Neural cell (in vitro differentiated cells): Measurements from ENCODE around the gene KRTAP5-1. TPM values are rescaled to one million over a fixed set of nuclear protein-coding genes. Genes with fewer than 3 reads are reported as not detected.
"Not testable (repeated sequence)": the region's sequence is repeated elsewhere in the genome, so short reads cannot be mapped to it uniquely, and the experiment has no call there.

Experiments used
- H2AFZ ChIP-seq: fragments of 200-600, 300-800 bp; sonication (generic), shearing (Covaris generic); 2 replicates; pipeline ENCODE4 v1.6.0; 2014; ENCODE audit warnings: low read depth, mild to moderate bottlenecking, antibody characterized with exemption, low read length, moderate library complexity
- H3F3A ChIP-seq: fragments of 200-600 bp; shearing (Covaris generic); 2 replicates; pipeline ENCODE4 v1.6.1; 2016; ENCODE audit warnings: mild to moderate bottlenecking, moderate library complexity, mixed read lengths, antibody characterized with exemption, low read length; ENCODE audit not compliant: insufficient read depth, poor library complexity, severe bottlenecking
- H3K27ac ChIP-seq: fragments of 200-600, 300-800 bp; sonication (generic), shearing (Covaris generic); 2 replicates; pipeline ENCODE4 v1.5.1; 2014; ENCODE audit warnings: mild to moderate bottlenecking, low read length, moderate library complexity
- H3K27me3 ChIP-seq: fragments of 300-800, 200-600 bp; sonication (generic), shearing (Covaris generic); 2 replicates; pipeline ENCODE4 v1.6.0; 2014; ENCODE audit warnings: mild to moderate bottlenecking, low read depth, low read length, moderate library complexity; ENCODE audit not compliant: insufficient read depth
- H3K36me3 ChIP-seq: fragments of 300-800, 200-600 bp; sonication (generic), shearing (Covaris generic); 2 replicates; pipeline ENCODE4 v1.5.1; 2014; ENCODE audit warnings: mild to moderate bottlenecking, antibody characterized with exemption, low read length, moderate library complexity; ENCODE audit not compliant: insufficient read depth
- H3K4me2 ChIP-seq: fragments of 300-800, 200-600 bp; sonication (generic), shearing (Covaris generic); 2 replicates; pipeline ENCODE4 v1.6.0; 2014; ENCODE audit warnings: mild to moderate bottlenecking, low read length
- H3K4me3 ChIP-seq: fragments of 300-800, 200-600 bp; sonication (generic), shearing (Covaris generic); 2 replicates; pipeline ENCODE4 v1.5.1; 2014; ENCODE audit warnings: mild to moderate bottlenecking, low read length, moderate library complexity
- H3K79me2 ChIP-seq: fragments of 200-600 bp; shearing (Covaris generic); replicated peaks from 2 replicates; pipeline ENCODE4 v1.6.0; 2014; ENCODE audit warnings: mild to moderate bottlenecking, low read length, moderate library complexity; ENCODE audit not compliant: insufficient read depth
- H3K9ac ChIP-seq: fragments of 300-800, 200-600 bp; sonication (generic), shearing (Covaris generic); 2 replicates; pipeline ENCODE4 v1.6.1; 2016; ENCODE audit warnings: mild to moderate bottlenecking, low read length, mixed read lengths
- H3K9me2 ChIP-seq: fragments of 200-600 bp; shearing (Covaris generic); 2 replicates; pipeline ENCODE4 v1.6.1; 2016; ENCODE audit warnings: mild to moderate bottlenecking, low read length, mixed read lengths; ENCODE audit not compliant: insufficient read depth
- H3K9me3 ChIP-seq: fragments of 200-600, 300-800 bp; sonication (generic), shearing (Covaris generic); 2 replicates; pipeline ENCODE4 v1.6.1; 2016; ENCODE audit warnings: mild to moderate bottlenecking, mixed run types, low read length, moderate library complexity, mixed read lengths
- H4K20me1 ChIP-seq: fragments of 200-600 bp; shearing (Covaris generic); 2 replicates; pipeline ENCODE4 v1.6.1; 2016; ENCODE audit warnings: mild to moderate bottlenecking, mixed run types; ENCODE audit not compliant: insufficient read depth
- EP300 ChIP-seq: fragments of 450-650 bp; conservative IDR thresholded peaks from 2 replicates; pipeline ENCODE4 v1.6.1; 2014; ENCODE audit warnings: antibody characterized with exemption, mild to moderate bottlenecking, moderate library complexity; ENCODE audit not compliant: poor library complexity, severe bottlenecking
- EZH2 ChIP-seq: fragments of 200-600, 300-800 bp; shearing (Covaris generic), sonication (generic); IDR thresholded peaks from 2 replicates; pipeline ENCODE4 v1.6.1; 2014; ENCODE audit warnings: antibody characterized with exemption, low read length, borderline replicate concordance, mild to moderate bottlenecking; ENCODE audit not compliant: insufficient read depth, poor library complexity, severe bottlenecking
- MXI1 ChIP-seq: fragments of 450-650 bp; conservative IDR thresholded peaks from 2 replicates; pipeline ENCODE4 v1.6.1; 2014; ENCODE audit warnings: antibody characterized with exemption, mild to moderate bottlenecking; ENCODE audit not compliant: poor library complexity, severe bottlenecking
- POLR2AphosphoS5 ChIP-seq: IDR thresholded peaks from 2 replicates; pipeline ENCODE4 v1.6.1; 2012
- RAD21 ChIP-seq: fragments of 450-650 bp; conservative IDR thresholded peaks from 2 replicates; pipeline ENCODE4 v1.6.1; 2014; ENCODE audit warnings: antibody characterized with exemption, mild to moderate bottlenecking, moderate library complexity
- SMC3 ChIP-seq: fragments of 450-650 bp; conservative IDR thresholded peaks from 2 replicates; pipeline ENCODE4 v1.6.1; 2014; ENCODE audit warnings: antibody characterized with exemption, mild to moderate bottlenecking, moderate library complexity; ENCODE audit not compliant: poor library complexity
- TAF1 ChIP-seq: IDR thresholded peaks from 2 replicates; pipeline ENCODE4 v1.6.1; 2012; ENCODE audit warnings: low read depth
- polyA plus RNA-seq: library from polyadenylated mRNA; depleted of rRNA; stranded (reverse); fragments of >200 nt; gene quantifications from 2 replicates; pipeline ENCODE4 v1.2.3, GENCODE V29; 2014
- TF ChIP-seq, protein P1 (sequence below): IDR thresholded peaks from 2 replicates; pipeline ENCODE4 v1.6.1; 2012; ENCODE audit warnings: borderline replicate concordance
- TF ChIP-seq, protein P2 (sequence below): fragments of 450-650 bp; IDR thresholded peaks from 2 replicates; pipeline ENCODE4 v1.5.1; 2014; ENCODE audit warnings: antibody characterized with exemption, mild to moderate bottlenecking, moderate library complexity; ENCODE audit not compliant: poor library complexity, severe bottlenecking

KRTAP5-1 gene
- polyA plus RNA-seq, 1 donor from 2014 or later = not detected

DNA sequence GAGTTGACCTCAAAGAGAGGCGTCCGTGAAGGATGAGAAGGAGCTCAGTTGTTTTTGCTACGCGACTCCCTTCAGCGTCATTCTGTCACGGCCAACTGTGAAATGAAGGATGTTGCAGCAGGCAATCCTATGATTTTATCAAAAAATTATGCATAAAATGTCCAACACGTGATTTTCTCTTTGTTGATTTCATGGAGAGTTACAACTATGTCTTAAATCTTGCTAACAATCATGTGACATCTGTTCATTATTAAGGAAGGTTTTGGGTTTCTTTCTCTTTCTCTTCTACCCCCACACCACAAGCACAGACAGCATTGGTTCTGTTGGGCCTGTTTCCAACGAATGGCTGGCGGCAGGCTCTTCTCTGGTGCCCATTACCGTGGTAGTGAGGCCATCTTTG, 33.1 kb upstream of the KRTAP5-1 start:
- H3F3A ChIP-seq = no peaks in the 10 kb centered on the region
- H2AFZ ChIP-seq = no peak overlapping the region
- H3K36me3 ChIP-seq = no peaks in the 10 kb centered on the region
- H3K9ac ChIP-seq = no peak overlapping the region
- H3K9me2 ChIP-seq = no peaks in the 10 kb centered on the region
- no peaks in the 10 kb centered on the region for H3K9me3 ChIP-seq
- no peaks in the 10 kb centered on the region for H3K79me2 ChIP-seq
- H3K27ac ChIP-seq = no peak overlapping the region
- no peaks in the 10 kb centered on the region for H4K20me1 ChIP-seq
- no peaks in the 10 kb centered on the region for H3K27me3 ChIP-seq
- no peak overlapping the region for H3K4me2 ChIP-seq
- H3K4me3 ChIP-seq = no peak overlapping the region
- TF ChIP-seq TAF1 (no peak), EP300 (no peak)
- TF ChIP-seq, protein P1, sequence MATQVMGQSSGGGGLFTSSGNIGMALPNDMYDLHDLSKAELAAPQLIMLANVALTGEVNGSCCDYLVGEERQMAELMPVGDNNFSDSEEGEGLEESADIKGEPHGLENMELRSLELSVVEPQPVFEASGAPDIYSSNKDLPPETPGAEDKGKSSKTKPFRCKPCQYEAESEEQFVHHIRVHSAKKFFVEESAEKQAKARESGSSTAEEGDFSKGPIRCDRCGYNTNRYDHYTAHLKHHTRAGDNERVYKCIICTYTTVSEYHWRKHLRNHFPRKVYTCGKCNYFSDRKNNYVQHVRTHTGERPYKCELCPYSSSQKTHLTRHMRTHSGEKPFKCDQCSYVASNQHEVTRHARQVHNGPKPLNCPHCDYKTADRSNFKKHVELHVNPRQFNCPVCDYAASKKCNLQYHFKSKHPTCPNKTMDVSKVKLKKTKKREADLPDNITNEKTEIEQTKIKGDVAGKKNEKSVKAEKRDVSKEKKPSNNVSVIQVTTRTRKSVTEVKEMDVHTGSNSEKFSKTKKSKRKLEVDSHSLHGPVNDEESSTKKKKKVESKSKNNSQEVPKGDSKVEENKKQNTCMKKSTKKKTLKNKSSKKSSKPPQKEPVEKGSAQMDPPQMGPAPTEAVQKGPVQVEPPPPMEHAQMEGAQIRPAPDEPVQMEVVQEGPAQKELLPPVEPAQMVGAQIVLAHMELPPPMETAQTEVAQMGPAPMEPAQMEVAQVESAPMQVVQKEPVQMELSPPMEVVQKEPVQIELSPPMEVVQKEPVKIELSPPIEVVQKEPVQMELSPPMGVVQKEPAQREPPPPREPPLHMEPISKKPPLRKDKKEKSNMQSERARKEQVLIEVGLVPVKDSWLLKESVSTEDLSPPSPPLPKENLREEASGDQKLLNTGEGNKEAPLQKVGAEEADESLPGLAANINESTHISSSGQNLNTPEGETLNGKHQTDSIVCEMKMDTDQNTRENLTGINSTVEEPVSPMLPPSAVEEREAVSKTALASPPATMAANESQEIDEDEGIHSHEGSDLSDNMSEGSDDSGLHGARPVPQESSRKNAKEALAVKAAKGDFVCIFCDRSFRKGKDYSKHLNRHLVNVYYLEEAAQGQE = no peak

DNA sequence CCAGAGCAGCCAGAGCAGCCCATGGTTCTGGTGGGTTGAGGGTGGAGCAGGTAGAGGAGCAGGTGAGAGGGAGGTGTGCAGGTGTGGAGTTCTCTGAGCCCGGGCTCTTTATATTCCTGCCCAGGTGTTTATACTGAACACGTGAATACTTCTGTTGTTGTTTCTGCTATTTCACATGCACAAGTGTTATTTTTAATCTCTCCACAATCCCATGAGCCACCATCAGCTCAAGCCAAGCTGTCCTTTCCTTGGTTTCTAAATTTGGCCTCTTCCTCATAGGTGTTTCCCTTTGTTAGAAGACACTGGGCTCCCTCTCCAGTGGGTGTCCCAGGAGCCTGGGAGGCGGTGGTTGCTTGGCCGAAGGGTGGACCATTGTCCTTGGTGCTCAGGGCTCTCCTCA, 23.3 kb upstream of the KRTAP5-1 start, which contains the start of gene KRTAP5-3:
KRTAP5-3 (minus strand) TSS at position 101 of the 400 bp plus-strand sequence; CDS start at position 23, 78 bp downstream.
- H3K4me2 ChIP-seq = no peak within 1 kb of the TSS
- no peak within 1 kb of the TSS for H3K4me3 ChIP-seq
- H3K36me3 ChIP-seq = no peaks in the 10 kb centered on the region
- no peak for TF ChIP-seq POLR2AphosphoS5
- no peak for TF ChIP-seq EZH2
- no peak for TF ChIP-seq MXI1
- TF ChIP-seq TAF1 = no peak
- no peak for TF ChIP-seq SMC3
- TF ChIP-seq RAD21 = no peak
- TF ChIP-seq EP300 = no peak
- TF ChIP-seq, protein P1 = no peak
- TF ChIP-seq, protein P2, sequence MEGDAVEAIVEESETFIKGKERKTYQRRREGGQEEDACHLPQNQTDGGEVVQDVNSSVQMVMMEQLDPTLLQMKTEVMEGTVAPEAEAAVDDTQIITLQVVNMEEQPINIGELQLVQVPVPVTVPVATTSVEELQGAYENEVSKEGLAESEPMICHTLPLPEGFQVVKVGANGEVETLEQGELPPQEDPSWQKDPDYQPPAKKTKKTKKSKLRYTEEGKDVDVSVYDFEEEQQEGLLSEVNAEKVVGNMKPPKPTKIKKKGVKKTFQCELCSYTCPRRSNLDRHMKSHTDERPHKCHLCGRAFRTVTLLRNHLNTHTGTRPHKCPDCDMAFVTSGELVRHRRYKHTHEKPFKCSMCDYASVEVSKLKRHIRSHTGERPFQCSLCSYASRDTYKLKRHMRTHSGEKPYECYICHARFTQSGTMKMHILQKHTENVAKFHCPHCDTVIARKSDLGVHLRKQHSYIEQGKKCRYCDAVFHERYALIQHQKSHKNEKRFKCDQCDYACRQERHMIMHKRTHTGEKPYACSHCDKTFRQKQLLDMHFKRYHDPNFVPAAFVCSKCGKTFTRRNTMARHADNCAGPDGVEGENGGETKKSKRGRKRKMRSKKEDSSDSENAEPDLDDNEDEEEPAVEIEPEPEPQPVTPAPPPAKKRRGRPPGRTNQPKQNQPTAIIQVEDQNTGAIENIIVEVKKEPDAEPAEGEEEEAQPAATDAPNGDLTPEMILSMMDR = no peak
- no peaks in the 10 kb centered on the region for H4K20me1 ChIP-seq
- no peak within 1 kb of the TSS for H3K9ac ChIP-seq
- H3K27ac ChIP-seq = no peak within 1 kb of the TSS
- H3K9me3 ChIP-seq = no peaks in the 10 kb centered on the region
- no peak within 1 kb of the TSS for H2AFZ ChIP-seq
- H3K79me2 ChIP-seq = no peaks in the 10 kb centered on the region
- H3K27me3 ChIP-seq = no peaks in the 10 kb centered on the region
- no peaks in the 10 kb centered on the region for H3F3A ChIP-seq
- no peaks in the 10 kb centered on the region for H3K9me2 ChIP-seq

DNA sequence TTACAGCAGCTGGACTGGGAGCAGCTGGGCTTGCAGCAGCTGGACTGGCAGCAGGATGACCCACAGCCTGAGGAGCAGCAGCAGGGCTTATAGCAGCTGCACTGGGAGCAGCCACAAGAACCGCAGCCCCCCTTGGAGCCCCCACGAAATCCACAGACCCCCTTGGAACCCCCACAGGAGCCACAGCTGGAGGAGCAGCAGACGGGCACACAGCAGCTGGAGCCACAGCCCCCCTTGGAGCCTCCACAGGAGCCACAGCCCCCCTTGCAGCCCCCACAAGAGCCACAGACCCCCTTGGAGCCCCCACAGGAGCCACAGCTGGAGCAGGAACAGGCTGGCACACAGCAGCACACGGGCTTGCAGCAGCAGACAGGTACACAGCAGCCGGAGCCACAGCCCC, 22.8 kb upstream of the KRTAP5-1 start:
- not testable (repeated sequence) for H3K4me2 ChIP-seq, H3F3A ChIP-seq, H2AFZ ChIP-seq, H3K27me3 ChIP-seq, H3K79me2 ChIP-seq, H4K20me1 ChIP-seq, H3K36me3 ChIP-seq, H3K4me3 ChIP-seq, H3K27ac ChIP-seq, H3K9me3 ChIP-seq, H3K9me2 ChIP-seq, H3K9ac ChIP-seq

DNA sequence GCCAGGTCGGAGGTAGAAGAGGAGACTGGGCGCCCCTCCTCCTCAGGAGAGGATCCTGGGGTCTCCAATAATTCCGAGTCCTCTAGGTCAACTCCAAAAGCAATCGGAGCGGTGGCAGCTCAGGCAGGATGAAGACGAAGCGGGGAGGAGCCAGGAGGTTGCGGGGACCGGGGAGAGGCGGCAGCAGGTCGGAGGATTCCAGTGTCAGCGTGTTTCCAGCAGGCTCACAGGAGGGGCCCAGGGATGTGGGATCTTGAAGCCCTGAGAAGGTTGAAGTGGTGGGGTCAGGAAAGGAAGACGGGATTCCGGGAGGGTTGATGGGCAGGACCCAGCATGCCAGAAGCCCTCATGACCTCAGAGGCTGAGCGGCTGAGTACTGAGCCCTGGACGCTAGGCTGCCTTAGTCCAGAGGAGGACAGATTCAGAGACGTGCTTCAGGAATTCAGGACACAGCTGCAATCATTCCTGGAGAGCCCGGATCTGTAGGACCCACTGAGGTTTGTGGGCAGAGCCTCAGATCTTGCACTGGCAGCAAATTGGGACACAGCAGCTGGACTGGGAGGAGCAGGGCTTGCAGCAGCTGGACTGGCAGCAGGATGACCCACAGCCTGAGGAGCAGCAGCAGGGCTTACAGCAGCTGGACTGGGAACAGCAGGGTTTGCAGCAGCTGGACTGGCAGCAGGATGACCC, 22.2 kb upstream of the KRTAP5-1 start:
- H3K9ac ChIP-seq, H3K79me2 ChIP-seq, H2AFZ ChIP-seq, H3K36me3 ChIP-seq, H3K9me3 ChIP-seq, H3K27ac ChIP-seq, H3K27me3 ChIP-seq, H4K20me1 ChIP-seq, H3K4me2 ChIP-seq, H3F3A ChIP-seq, H3K4me3 ChIP-seq, H3K9me2 ChIP-seq: not testable (repeated sequence)
